Progenitor cell of endocrine pancreas (in vitro differentiated cells): ENCODE measurements around the gene ZNF12. TPM values are rescaled to one million over a fixed set of nuclear protein-coding genes. Genes with fewer than 3 reads are reported as not detected.

Experiments used
- DNase-seq: peaks from one replicate; pipeline ENCODE4 v3.0.0; 2021; ENCODE audit warnings: low spot score; ENCODE audit not compliant: unreplicated experiment
- H3K27ac Mint-ChIP-seq: 2 replicates; pipeline ENCODE4 v1.8.0; 2021; ENCODE audit warnings: mild to moderate bottlenecking, moderate library complexity, mixed read lengths
- H3K27me3 Mint-ChIP-seq: 2 replicates; pipeline ENCODE4 v1.8.0; 2021; ENCODE audit warnings: mixed read lengths
- H3K36me3 Mint-ChIP-seq: 2 replicates; pipeline ENCODE4 v1.8.0; 2022; ENCODE audit warnings: mixed read lengths; ENCODE audit not compliant: insufficient read depth
- H3K4me1 Mint-ChIP-seq: 2 replicates; pipeline ENCODE4 v1.8.0; 2021; ENCODE audit warnings: low read depth, mixed read lengths
- H3K4me3 Mint-ChIP-seq: 2 replicates; pipeline ENCODE4 v1.8.0; 2021; ENCODE audit warnings: low read depth, mild to moderate bottlenecking, moderate library complexity, mixed read lengths
- H3K9me3 Mint-ChIP-seq: 2 replicates; pipeline ENCODE4 v1.8.0; 2021; ENCODE audit warnings: low read depth, mixed read lengths
- CTCF ChIP-seq: fragments of 200-600 bp; sonication (generic); IDR thresholded peaks from one replicate; pipeline ENCODE4 v1.5.0; 2021; ENCODE audit warnings: antibody characterized with exemption, mild to moderate bottlenecking; ENCODE audit not compliant: unreplicated experiment
- total RNA-seq: library from RNA; stranded (reverse); gene quantifications from 2 replicates; pipeline ENCODE4 v1.2.1, GENCODE V29; 2021

ZNF12 gene
- total RNA-seq, 1 donor from 2014 or later: 28.8 TPM

GRCh38 chr7:6701860-6702259 lies 4.9 kb downstream of the ZNF12 start:
- no peak overlapping the region for H3K27ac Mint-ChIP-seq
- no peak overlapping the region for H3K4me3 Mint-ChIP-seq
- H3K9me3 Mint-ChIP-seq: peaks cover 46% of the 10 kb centered on the region

DNA sequence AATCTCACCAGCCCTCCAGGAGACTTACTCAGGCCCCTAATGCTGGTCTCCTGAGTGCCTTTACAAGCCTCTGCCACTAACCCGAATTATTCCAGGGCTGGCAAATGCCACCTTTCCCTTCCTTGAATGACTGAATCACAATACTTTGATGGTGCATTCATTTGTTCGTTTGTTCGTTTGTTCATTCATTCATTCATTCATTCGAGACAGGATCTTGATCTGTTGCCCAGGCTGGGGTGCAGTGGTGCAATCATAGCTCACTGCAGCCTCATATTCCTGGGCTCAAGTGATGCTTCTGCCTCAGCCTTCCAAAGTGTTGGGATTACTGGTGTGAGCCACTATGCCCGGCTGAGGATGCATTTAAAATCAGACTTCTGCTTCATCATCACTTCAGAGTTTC lies 6.0 kb downstream of the ZNF12 start:
- Mint-ChIP-seq H3K27me3 (no peaks in the 10 kb centered on the region), H3K4me1 (peaks cover 4% of the 10 kb centered on the region), H3K4me3 (no peak overlapping the region), H3K36me3 (peaks cover 44% of the 10 kb centered on the region), H3K27ac (peak overlapping the region; percentile 29), H3K9me3 (peaks cover 46% of the 10 kb centered on the region)
- no peak for DNase-seq
- no peak for TF ChIP-seq CTCF

More at GRCh38 chr7:6701860-6702259, 4.9 kb downstream of the ZNF12 start:
- no peak for DNase-seq
- Mint-ChIP-seq H3K27me3 (no peaks in the 10 kb centered on the region), H3K4me1 (peaks cover 4% of the 10 kb centered on the region), H3K36me3 (peaks cover 44% of the 10 kb centered on the region)
- no peak for TF ChIP-seq CTCF

GRCh38 chr7:6691609-6692106 lies 15.1 kb downstream of the ZNF12 start:
- H3K4me3 Mint-ChIP-seq: no peak overlapping the region
- no peak for TF ChIP-seq CTCF
- H3K36me3 Mint-ChIP-seq: peaks cover 39% of the 10 kb centered on the region
- H3K27me3 Mint-ChIP-seq: no peaks in the 10 kb centered on the region
- no peak for DNase-seq
- no peaks in the 10 kb centered on the region for H3K4me1 Mint-ChIP-seq
- peak overlapping the region; percentile 91 for H3K27ac Mint-ChIP-seq
- H3K9me3 Mint-ChIP-seq: peaks cover 58% of the 10 kb centered on the region

GRCh38 chr7:6691103-6691502 lies 15.6 kb downstream of the ZNF12 start:
- Mint-ChIP-seq H3K9me3 (peaks cover 64% of the 10 kb centered on the region), H3K36me3 (peaks cover 45% of the 10 kb centered on the region)

GRCh38 chr7:6680146-6680545 lies 26.6 kb downstream of the ZNF12 start:
- no peak overlapping the region for H3K4me3 Mint-ChIP-seq
- DNase-seq: no peak
- H3K4me1 Mint-ChIP-seq: no peaks in the 10 kb centered on the region
- H3K9me3 Mint-ChIP-seq: peaks cover 62% of the 10 kb centered on the region
- peak overlapping the region; percentile 7 for H3K27ac Mint-ChIP-seq
- H3K36me3 Mint-ChIP-seq: peaks cover 42% of the 10 kb centered on the region
- no peaks in the 10 kb centered on the region for H3K27me3 Mint-ChIP-seq
- TF ChIP-seq CTCF: no peak

More at GRCh38 chr7:6691103-6691502, 15.6 kb downstream of the ZNF12 start:
- TF ChIP-seq CTCF: no peak
- Mint-ChIP-seq H3K27me3 (no peaks in the 10 kb centered on the region), H3K27ac (peak overlapping the region; percentile 91), H3K4me3 (peak overlapping the region; percentile 9), H3K4me1 (no peaks in the 10 kb centered on the region)
- DNase-seq: no peak
